Panc1 (cell line): Measurements from ENCODE around the gene ADD1.

Experiments used
- POLR2AphosphoS5 ChIP-seq: IDR thresholded peaks from 2 replicates; pipeline ENCODE4 v1.6.1; 2012; ENCODE audit warnings: mild to moderate bottlenecking, low read depth, low read length, moderate library complexity
- SIN3A ChIP-seq: IDR thresholded peaks from 2 replicates; pipeline ENCODE4 v1.6.1; 2012; ENCODE audit warnings: low read depth, mild to moderate bottlenecking, low read length, moderate library complexity, borderline replicate concordance; ENCODE audit not compliant: insufficient read depth
- TF ChIP-seq, protein P1 (sequence below): fragments of 450-650 bp; IDR thresholded peaks from 2 replicates; pipeline ENCODE4 v1.5.1; 2017; ENCODE audit warnings: mild to moderate bottlenecking
- TF ChIP-seq, protein P2 (sequence below), 2 experiments: IDR thresholded peaks; 2 replicates each; pipeline ENCODE4 v1.6.1; 2011 to 2012; ENCODE audit warnings: low read depth in 2 of 2, control low read depth in 1 of 2, low read length in 1 of 2, mild to moderate bottlenecking in 1 of 2, moderate library complexity in 1 of 2; ENCODE audit not compliant: insufficient read depth in 1 of 2

DNA sequence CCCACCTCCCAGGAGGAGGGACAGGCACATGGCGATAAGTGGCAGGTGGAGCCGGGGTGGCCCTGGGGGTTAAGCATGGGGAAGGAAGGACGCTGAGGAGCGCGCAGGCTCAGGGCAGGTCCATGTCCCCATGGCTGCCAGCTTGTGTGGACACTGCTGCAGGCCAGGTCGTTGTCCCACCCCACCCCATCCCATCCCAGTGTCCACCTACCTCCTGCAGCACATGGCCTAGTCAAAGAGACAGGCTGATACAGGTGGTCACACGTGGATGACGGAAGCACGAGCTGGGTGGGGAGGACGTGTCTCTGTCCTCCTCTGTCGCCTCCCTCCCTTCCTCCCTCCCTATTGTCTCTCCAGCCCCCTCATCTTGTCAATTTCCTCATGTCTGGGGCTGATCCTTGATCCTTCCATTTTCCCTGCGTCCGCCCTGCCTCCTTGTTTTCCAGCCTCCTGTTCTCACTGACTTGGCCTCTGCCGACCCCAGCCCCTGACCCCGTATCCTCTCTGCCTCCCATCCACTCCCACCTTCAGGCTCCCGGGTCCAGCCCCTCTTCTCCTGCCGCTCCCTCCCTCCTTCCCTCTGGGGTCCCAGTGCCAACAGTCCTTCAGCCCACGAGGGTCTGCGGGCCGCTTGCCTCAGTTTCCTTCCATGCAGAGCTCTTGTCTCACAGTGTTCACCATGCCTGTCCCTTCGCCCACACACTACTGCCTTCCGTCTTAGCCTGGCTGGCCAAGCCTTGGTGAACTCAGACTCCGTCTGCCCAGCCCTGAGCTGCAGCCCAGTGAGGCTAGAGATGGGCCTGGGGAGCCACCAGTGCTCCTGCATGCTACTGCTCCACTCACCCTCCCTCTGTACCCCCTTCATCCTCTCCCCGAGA, 15.5 kb upstream of the ADD1 start:
- TF ChIP-seq, protein P1, sequence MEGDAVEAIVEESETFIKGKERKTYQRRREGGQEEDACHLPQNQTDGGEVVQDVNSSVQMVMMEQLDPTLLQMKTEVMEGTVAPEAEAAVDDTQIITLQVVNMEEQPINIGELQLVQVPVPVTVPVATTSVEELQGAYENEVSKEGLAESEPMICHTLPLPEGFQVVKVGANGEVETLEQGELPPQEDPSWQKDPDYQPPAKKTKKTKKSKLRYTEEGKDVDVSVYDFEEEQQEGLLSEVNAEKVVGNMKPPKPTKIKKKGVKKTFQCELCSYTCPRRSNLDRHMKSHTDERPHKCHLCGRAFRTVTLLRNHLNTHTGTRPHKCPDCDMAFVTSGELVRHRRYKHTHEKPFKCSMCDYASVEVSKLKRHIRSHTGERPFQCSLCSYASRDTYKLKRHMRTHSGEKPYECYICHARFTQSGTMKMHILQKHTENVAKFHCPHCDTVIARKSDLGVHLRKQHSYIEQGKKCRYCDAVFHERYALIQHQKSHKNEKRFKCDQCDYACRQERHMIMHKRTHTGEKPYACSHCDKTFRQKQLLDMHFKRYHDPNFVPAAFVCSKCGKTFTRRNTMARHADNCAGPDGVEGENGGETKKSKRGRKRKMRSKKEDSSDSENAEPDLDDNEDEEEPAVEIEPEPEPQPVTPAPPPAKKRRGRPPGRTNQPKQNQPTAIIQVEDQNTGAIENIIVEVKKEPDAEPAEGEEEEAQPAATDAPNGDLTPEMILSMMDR = no peak
- TF ChIP-seq SIN3A = no peak
- no peak for TF ChIP-seq POLR2AphosphoS5
- TF ChIP-seq, protein P2, sequence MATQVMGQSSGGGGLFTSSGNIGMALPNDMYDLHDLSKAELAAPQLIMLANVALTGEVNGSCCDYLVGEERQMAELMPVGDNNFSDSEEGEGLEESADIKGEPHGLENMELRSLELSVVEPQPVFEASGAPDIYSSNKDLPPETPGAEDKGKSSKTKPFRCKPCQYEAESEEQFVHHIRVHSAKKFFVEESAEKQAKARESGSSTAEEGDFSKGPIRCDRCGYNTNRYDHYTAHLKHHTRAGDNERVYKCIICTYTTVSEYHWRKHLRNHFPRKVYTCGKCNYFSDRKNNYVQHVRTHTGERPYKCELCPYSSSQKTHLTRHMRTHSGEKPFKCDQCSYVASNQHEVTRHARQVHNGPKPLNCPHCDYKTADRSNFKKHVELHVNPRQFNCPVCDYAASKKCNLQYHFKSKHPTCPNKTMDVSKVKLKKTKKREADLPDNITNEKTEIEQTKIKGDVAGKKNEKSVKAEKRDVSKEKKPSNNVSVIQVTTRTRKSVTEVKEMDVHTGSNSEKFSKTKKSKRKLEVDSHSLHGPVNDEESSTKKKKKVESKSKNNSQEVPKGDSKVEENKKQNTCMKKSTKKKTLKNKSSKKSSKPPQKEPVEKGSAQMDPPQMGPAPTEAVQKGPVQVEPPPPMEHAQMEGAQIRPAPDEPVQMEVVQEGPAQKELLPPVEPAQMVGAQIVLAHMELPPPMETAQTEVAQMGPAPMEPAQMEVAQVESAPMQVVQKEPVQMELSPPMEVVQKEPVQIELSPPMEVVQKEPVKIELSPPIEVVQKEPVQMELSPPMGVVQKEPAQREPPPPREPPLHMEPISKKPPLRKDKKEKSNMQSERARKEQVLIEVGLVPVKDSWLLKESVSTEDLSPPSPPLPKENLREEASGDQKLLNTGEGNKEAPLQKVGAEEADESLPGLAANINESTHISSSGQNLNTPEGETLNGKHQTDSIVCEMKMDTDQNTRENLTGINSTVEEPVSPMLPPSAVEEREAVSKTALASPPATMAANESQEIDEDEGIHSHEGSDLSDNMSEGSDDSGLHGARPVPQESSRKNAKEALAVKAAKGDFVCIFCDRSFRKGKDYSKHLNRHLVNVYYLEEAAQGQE (IDR thresholded peaks at IDR 0.05; ENCODE audit: insufficient read depth in 1 of 2, low read depth in 2 of 2, low read length in 1 of 2) = no peak
